Endothelial cell of umbilical vein (primary cell): ENCODE results near the gene DDX27.

Experiments used
- CTCF ChIP-seq, 2 donors: IDR thresholded peaks; 1 replicate in 1 of 2; 2 replicates in 1 of 2; pipeline ENCODE4 v1.5.1; 2011; ENCODE audit warnings: low read length in 2 of 2, mild to moderate bottlenecking in 2 of 2, moderate library complexity in 2 of 2, control low read depth in 1 of 2, inconsistent platforms in 1 of 2, low read depth in 1 of 2; ENCODE audit not compliant: insufficient read depth in 1 of 2; ENCODE audit errors: extremely low read depth in 1 of 2
- GATA2 ChIP-seq: IDR thresholded peaks from 2 replicates; pipeline ENCODE4 v1.7.0; 2011; ENCODE audit warnings: low read depth, mild to moderate bottlenecking, moderate library complexity, mixed read lengths, low read length; ENCODE audit not compliant: insufficient read length, insufficient read depth
- JUN ChIP-seq: IDR thresholded peaks from 2 replicates; pipeline ENCODE4 v1.6.1; 2011; ENCODE audit warnings: borderline replicate concordance, low read depth; ENCODE audit not compliant: insufficient read length, insufficient read depth
- MYC ChIP-seq: IDR thresholded peaks from one replicate; pipeline ENCODE4 v1.6.1; 2011; ENCODE audit warnings: mild to moderate bottlenecking, low read depth, low read length
- POLR2A ChIP-seq: IDR thresholded peaks from 2 replicates; pipeline ENCODE4 v1.6.1; 2012; ENCODE audit warnings: low read depth, mild to moderate bottlenecking, control low read depth, low read length
- POLR2AphosphoS5 ChIP-seq: IDR thresholded peaks from 2 replicates; pipeline ENCODE4 v1.6.1; 2012; ENCODE audit warnings: low read depth, mild to moderate bottlenecking, control low read depth, low read length, moderate library complexity; ENCODE audit not compliant: insufficient read depth
- TF ChIP-seq, protein P1 (sequence below): IDR thresholded peaks from 2 replicates; pipeline ENCODE4 v1.6.1; 2011; ENCODE audit not compliant: insufficient read depth, insufficient read length

GRCh38 chr20:49252556-49253350 is 33.5 kb downstream of the DDX27 start:
- TF ChIP-seq POLR2A, result no peak
- TF ChIP-seq CTCF (IDR thresholded peaks at IDR 0.05; ENCODE audit: extremely low read depth in 1 of 2, insufficient read depth in 1 of 2, low read depth in 1 of 2, low read length in 2 of 2), result no peak
- TF ChIP-seq JUN, result no peak
- TF ChIP-seq POLR2AphosphoS5, result no peak
- no peak for TF ChIP-seq GATA2
- TF ChIP-seq, protein P1, sequence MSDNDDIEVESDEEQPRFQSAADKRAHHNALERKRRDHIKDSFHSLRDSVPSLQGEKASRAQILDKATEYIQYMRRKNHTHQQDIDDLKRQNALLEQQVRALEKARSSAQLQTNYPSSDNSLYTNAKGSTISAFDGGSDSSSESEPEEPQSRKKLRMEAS, result no peak
- TF ChIP-seq MYC, result no peak
